HTERT RPE-1 (cell line): ENCODE results near the gene UBE2V1.

Source experiments
- in situ Hi-C: fragments of 300-500 bp; cut with MboI; formaldehyde crosslinking; loops from 4 replicates; pipeline ENCODE4 v1.14.3; 2020; ENCODE audit warnings: low sequenced_read_pairs

Gene UBE2V1

GRCh38 chr20:50049442-50050026 lies 63.4 kb downstream of the UBE2V1 start:
- in situ Hi-C loops: no loop called here

- in situ Hi-C loops: no loop called here
These were observed 64.4 kb downstream of the UBE2V1 start for GRCh38 chr20:50048420-50049166.

- in situ Hi-C loops: no loop called here
These were observed 68.5 kb downstream of the UBE2V1 start for GRCh38 chr20:50044353-50044960.

GRCh38 chr20:50043573-50044352 lies 69.2 kb downstream of the UBE2V1 start:
- in situ Hi-C loops: no loop called here

GRCh38 chr20:50042370-50043313 lies 70.3 kb downstream of the UBE2V1 start:
- in situ Hi-C loops: no loop called here

GRCh38 chr20:50041246-50041873 lies 71.6 kb downstream of the UBE2V1 start:
- in situ Hi-C loops: no loop called here

GRCh38 chr20:50040432-50041245 lies 72.3 kb downstream of the UBE2V1 start:
- in situ Hi-C loops: no loop called here

- in situ Hi-C loops: no loop called here
These were observed 73.1 kb downstream of the UBE2V1 start for GRCh38 chr20:50039706-50040431.

GRCh38 chr20:50038574-50038991 lies 74.4 kb downstream of the UBE2V1 start:
- in situ Hi-C loops: no loop called here

GRCh38 chr20:50038169-50038568 lies 74.8 kb downstream of the UBE2V1 start:
- in situ Hi-C loops: no loop called here

GRCh38 chr20:50037575-50037974 lies 75.4 kb downstream of the UBE2V1 start:
- in situ Hi-C loops: no loop called here

GRCh38 chr20:50037123-50037522 lies 75.8 kb downstream of the UBE2V1 start:
- in situ Hi-C loops: no loop called here

GRCh38 chr20:50036703-50037102 lies 76.2 kb downstream of the UBE2V1 start:
- in situ Hi-C loops: no loop called here

GRCh38 chr20:50034567-50035180 lies 78.3 kb downstream of the UBE2V1 start:
- in situ Hi-C loops: no loop called here

- in situ Hi-C loops: no loop called here
These were observed 79.8 kb downstream of the UBE2V1 start for GRCh38 chr20:50032955-50033666.
